SK-N-SH (cell line): Measurements from ENCODE around the gene BRAF. TPM values are rescaled to one million over a fixed set of nuclear protein-coding genes. Genes with fewer than 3 reads are reported as not detected.

Source experiments
- CTCF ChIA-PET: fragments of 300-600, 350-600 bp; formaldehyde crosslinking; extraction: SDS; loops from one replicate; lab custom pipeline; 2021; lab: Yijun Ruan, JAX
- POLR2A ChIA-PET: fragments of 350-600 bp; sonication (Branson Sonifier 250); formaldehyde crosslinking; extraction: SDS; loops from one replicate; lab custom pipeline; 2020; ENCODE audit warnings: antibody characterized with exemption, inconsistent platforms; lab: Yijun Ruan, JAX
- DNase-seq: peaks from one replicate; pipeline ENCODE4 v3.0.0; 2012
- H2AFZ ChIP-seq: fragments of 200-600 bp; sonication (generic); 2 replicates; pipeline ENCODE4 v1.8.1; 2016; ENCODE audit warnings: antibody characterized with exemption, mild to moderate bottlenecking, low read depth
- H3F3A ChIP-seq: fragments of 200-600 bp; sonication (generic); replicated peaks from 2 replicates; pipeline ENCODE3; 2016; ENCODE audit warnings: antibody characterized with exemption, mild to moderate bottlenecking; ENCODE audit not compliant: insufficient read depth
- H3K27ac ChIP-seq, 2 experiments: fragments of 200-500 bp in 1 of 2; fragments of 200-600 bp in 1 of 2; sonication (Bioruptor generic) in 1 of 2; sonication (generic), shearing (Covaris generic) in 1 of 2; 2 replicates each; pipeline versions ENCODE4 v1.5.1 to v1.6.1; 2014 to 2016; ENCODE audit warnings: low read depth in 2 of 2, inconsistent platforms in 1 of 2, low read length in 1 of 2, mild to moderate bottlenecking in 1 of 2, mixed read lengths in 1 of 2
- H3K27me3 ChIP-seq: fragments of 200-600 bp; sonication (generic), shearing (Covaris generic); 2 replicates; pipeline ENCODE4 v1.6.1; 2016; ENCODE audit warnings: mixed run types; ENCODE audit not compliant: insufficient read depth
- H3K36me3 ChIP-seq, 2 experiments: fragments of 200-500 bp in 1 of 2; fragments of 200-600 bp in 1 of 2; sonication (Bioruptor generic) in 1 of 2; sonication (generic) in 1 of 2; replicated peaks in 1 of 2; 2 replicates each; pipeline versions ENCODE3 to v1.5.1; 2014 to 2016; ENCODE audit warnings: low read length in 1 of 2, mild to moderate bottlenecking in 1 of 2; ENCODE audit not compliant: insufficient read depth in 2 of 2, control insufficient read depth in 1 of 2
- H3K4me1 ChIP-seq, 2 experiments: fragments of 200-500 bp in 1 of 2; fragments of 200-600 bp in 1 of 2; sonication (Bioruptor generic) in 1 of 2; sonication (generic), shearing (Covaris generic) in 1 of 2; 2 replicates each; pipeline versions ENCODE4 v1.5.1 to v1.6.1; 2014 to 2016; ENCODE audit warnings: low read depth in 1 of 2, low read length in 1 of 2, mixed run types in 1 of 2; ENCODE audit not compliant: insufficient read depth in 2 of 2, control insufficient read depth in 1 of 2
- H3K4me2 ChIP-seq: fragments of 200-600 bp; sonication (generic), shearing (Covaris generic); 2 replicates; pipeline ENCODE4 v1.6.1; 2017; ENCODE audit warnings: mixed run types
- H3K4me3 ChIP-seq, 2 experiments: fragments of 200-500 bp in 1 of 2; fragments of 200-600 bp in 1 of 2; sonication (Bioruptor generic) in 1 of 2; sonication (generic), shearing (Covaris generic) in 1 of 2; 2 replicates each; pipeline versions ENCODE4 v1.5.1 to v1.8.1; 2014 to 2016; ENCODE audit warnings: low read depth in 2 of 2, inconsistent platforms in 1 of 2, low read length in 1 of 2, mild to moderate bottlenecking in 1 of 2, mixed read lengths in 1 of 2, moderate library complexity in 1 of 2
- H3K79me2 ChIP-seq: fragments of 200-600 bp; sonication (generic); 2 replicates; pipeline ENCODE4 v1.8.1; 2017; ENCODE audit warnings: mild to moderate bottlenecking; ENCODE audit not compliant: insufficient read depth
- H3K9ac ChIP-seq: fragments of 200-600 bp; sonication (generic); 2 replicates; pipeline ENCODE4 v1.6.1; 2017; ENCODE audit warnings: mixed run types
- H3K9me2 ChIP-seq: fragments of 200-600 bp; sonication (generic); 2 replicates; pipeline ENCODE4 v1.6.1; 2017; ENCODE audit warnings: mixed run types
- H3K9me3 ChIP-seq: fragments of 200-600 bp; sonication (generic); 2 replicates; pipeline ENCODE4 v1.6.1; 2017; ENCODE audit warnings: mixed run types, mild to moderate bottlenecking, moderate library complexity
- H4K20me1 ChIP-seq: fragments of 200-600 bp; sonication (generic); 2 replicates; pipeline ENCODE4 v1.6.1; 2017; ENCODE audit warnings: mild to moderate bottlenecking, mixed run types; ENCODE audit not compliant: insufficient read depth
- ELF1 ChIP-seq: IDR thresholded peaks from 2 replicates; pipeline ENCODE4 v1.4.0; 2012
- EZH2phosphoT487 ChIP-seq: fragments of 200-600 bp; sonication (generic); IDR thresholded peaks from 2 replicates; pipeline ENCODE4 v1.6.1; 2017; ENCODE audit warnings: low read depth, mixed run types, mild to moderate bottlenecking, antibody characterized with exemption, moderate library complexity, borderline replicate concordance
- FOXJ3 ChIP-seq: sonication (generic); formaldehyde crosslinking; IDR thresholded peaks from 2 replicates; pipeline ENCODE4 v1.5.1; 2020; ENCODE audit warnings: mild to moderate bottlenecking, missing genetic modification reagents
- FOXM1 ChIP-seq: IDR thresholded peaks from 2 replicates; pipeline ENCODE4 v1.4.0; 2012; ENCODE audit warnings: low read depth, mild to moderate bottlenecking
- GATA2 ChIP-seq: sonication (generic); formaldehyde crosslinking; IDR thresholded peaks from 2 replicates; pipeline ENCODE4 v1.5.0; 2020; ENCODE audit warnings: mild to moderate bottlenecking, missing genetic modification reagents
- IRF3 ChIP-seq: fragments of 150-350 bp; IDR thresholded peaks from 2 replicates; pipeline ENCODE4 v1.6.1; 2016; ENCODE audit warnings: mild to moderate bottlenecking, low read depth, low read length
- JUND ChIP-seq: IDR thresholded peaks from 2 replicates; pipeline ENCODE4 v1.4.0; 2012
- NFIC ChIP-seq: IDR thresholded peaks from 2 replicates; pipeline ENCODE4 v1.4.0; 2012; ENCODE audit warnings: borderline replicate concordance
- RCOR1 ChIP-seq: fragments of 150-350 bp; IDR thresholded peaks from 2 replicates; pipeline ENCODE4 v1.6.1; 2017; ENCODE audit warnings: antibody characterized with exemption, low read length
- RXRA ChIP-seq: IDR thresholded peaks from 2 replicates; pipeline ENCODE4 v1.4.0; 2012; ENCODE audit warnings: low read depth, mild to moderate bottlenecking, borderline replicate concordance
- SIN3A ChIP-seq: IDR thresholded peaks from 2 replicates; pipeline ENCODE4 v1.6.1; 2012; ENCODE audit warnings: low read depth, mild to moderate bottlenecking, low read length, moderate library complexity, borderline replicate concordance
- SMC3 ChIP-seq: IDR thresholded peaks from 2 replicates; pipeline ENCODE4 v1.6.1; 2012; ENCODE audit warnings: low read depth, low read length, improper control_type of control experiment
- TEAD4 ChIP-seq: IDR thresholded peaks from 2 replicates; pipeline ENCODE4 v1.4.0; 2012; ENCODE audit warnings: mild to moderate bottlenecking, borderline replicate concordance; ENCODE audit not compliant: insufficient read depth
- USF1 ChIP-seq: IDR thresholded peaks from 2 replicates; pipeline ENCODE4 v1.4.0; 2012; ENCODE audit warnings: low read depth, borderline replicate concordance
- YY1 ChIP-seq: IDR thresholded peaks from 2 replicates; pipeline ENCODE4 v1.4.0; 2012; ENCODE audit warnings: low read depth, mild to moderate bottlenecking
- WGBS: methylation state at CpG from one replicate; pipeline ENCODE4 v1.1.6; 2017; ENCODE audit warnings: low lambda C conversion rate; 5-methylcytosine and 5-hydroxymethylcytosine counted together
- polyA plus RNA-seq, 3 experiments: library from polyadenylated mRNA; depleted of rRNA; stranded (reverse); fragments of >200 nt; gene quantifications; 2 replicates each; pipeline ENCODE4 v1.2.3, GENCODE V29; 2012
- TF ChIP-seq, protein P1 (sequence below): fragments of 200-600 bp; sonication (generic); IDR thresholded peaks from 2 replicates; pipeline ENCODE4 v1.6.1; 2017; ENCODE audit warnings: antibody characterized with exemption, mild to moderate bottlenecking, moderate library complexity
- TF ChIP-seq, protein P2 (sequence below): IDR thresholded peaks from 2 replicates; pipeline ENCODE4 v1.6.1; 2012; ENCODE audit warnings: mild to moderate bottlenecking, low read depth, low read length, moderate library complexity
- TF ChIP-seq, protein P3 (sequence below): IDR thresholded peaks from 2 replicates; pipeline ENCODE4 v1.4.0; 2012; ENCODE audit warnings: low read depth

The BRAF gene
- polyA plus RNA-seq, 1 of the 3 experiments (the other 2 are of a cell fraction), result 5.2 TPM

DNA sequence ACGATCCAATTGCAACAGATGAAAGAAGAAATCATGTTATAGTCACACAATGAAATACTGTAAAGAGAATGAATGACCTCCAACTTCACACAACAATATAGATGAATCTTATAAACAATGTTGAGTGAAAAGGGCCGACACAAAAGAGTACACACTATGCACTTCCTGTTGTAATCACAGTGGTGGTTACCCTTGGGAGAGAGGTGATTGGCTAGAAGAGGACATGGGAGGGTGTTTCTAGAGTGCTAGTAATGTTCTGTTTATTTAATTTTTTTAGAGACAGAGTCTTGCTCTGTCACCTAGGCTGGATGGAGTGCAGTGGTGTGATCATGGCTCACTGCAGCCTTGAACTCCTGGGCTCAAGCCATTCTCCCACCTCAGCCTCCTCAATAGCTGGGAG lies 145.8 kb downstream of the BRAF start:
- H3K4me3 ChIP-seq, result no peak overlapping the region
- H3K79me2 ChIP-seq, result no peaks in the 10 kb centered on the region; the same call in 1 of the 2 replicates
- ChIA-PET CTCF (no interaction called here), POLR2A (no interaction called here)
- no peak overlapping the region for H3K4me2 ChIP-seq
- no peak for DNase-seq
- no peak overlapping the region for H3K27ac ChIP-seq
- TF ChIP-seq EZH2phosphoT487 (no peak), SMC3 (no peak), FOXJ3 (CRISPR knock-in tag) (no peak), RXRA (no peak), NFIC (no peak), YY1 (no peak), RCOR1 (no peak), GATA2 (CRISPR knock-in tag) (no peak), USF1 (no peak), FOXM1 (no peak), ELF1 (no peak), TEAD4 (no peak), SIN3A (no peak), JUND (no peak), IRF3 (no peak)
- TF ChIP-seq, protein P1, sequence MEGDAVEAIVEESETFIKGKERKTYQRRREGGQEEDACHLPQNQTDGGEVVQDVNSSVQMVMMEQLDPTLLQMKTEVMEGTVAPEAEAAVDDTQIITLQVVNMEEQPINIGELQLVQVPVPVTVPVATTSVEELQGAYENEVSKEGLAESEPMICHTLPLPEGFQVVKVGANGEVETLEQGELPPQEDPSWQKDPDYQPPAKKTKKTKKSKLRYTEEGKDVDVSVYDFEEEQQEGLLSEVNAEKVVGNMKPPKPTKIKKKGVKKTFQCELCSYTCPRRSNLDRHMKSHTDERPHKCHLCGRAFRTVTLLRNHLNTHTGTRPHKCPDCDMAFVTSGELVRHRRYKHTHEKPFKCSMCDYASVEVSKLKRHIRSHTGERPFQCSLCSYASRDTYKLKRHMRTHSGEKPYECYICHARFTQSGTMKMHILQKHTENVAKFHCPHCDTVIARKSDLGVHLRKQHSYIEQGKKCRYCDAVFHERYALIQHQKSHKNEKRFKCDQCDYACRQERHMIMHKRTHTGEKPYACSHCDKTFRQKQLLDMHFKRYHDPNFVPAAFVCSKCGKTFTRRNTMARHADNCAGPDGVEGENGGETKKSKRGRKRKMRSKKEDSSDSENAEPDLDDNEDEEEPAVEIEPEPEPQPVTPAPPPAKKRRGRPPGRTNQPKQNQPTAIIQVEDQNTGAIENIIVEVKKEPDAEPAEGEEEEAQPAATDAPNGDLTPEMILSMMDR, result no peak
- TF ChIP-seq, protein P2, sequence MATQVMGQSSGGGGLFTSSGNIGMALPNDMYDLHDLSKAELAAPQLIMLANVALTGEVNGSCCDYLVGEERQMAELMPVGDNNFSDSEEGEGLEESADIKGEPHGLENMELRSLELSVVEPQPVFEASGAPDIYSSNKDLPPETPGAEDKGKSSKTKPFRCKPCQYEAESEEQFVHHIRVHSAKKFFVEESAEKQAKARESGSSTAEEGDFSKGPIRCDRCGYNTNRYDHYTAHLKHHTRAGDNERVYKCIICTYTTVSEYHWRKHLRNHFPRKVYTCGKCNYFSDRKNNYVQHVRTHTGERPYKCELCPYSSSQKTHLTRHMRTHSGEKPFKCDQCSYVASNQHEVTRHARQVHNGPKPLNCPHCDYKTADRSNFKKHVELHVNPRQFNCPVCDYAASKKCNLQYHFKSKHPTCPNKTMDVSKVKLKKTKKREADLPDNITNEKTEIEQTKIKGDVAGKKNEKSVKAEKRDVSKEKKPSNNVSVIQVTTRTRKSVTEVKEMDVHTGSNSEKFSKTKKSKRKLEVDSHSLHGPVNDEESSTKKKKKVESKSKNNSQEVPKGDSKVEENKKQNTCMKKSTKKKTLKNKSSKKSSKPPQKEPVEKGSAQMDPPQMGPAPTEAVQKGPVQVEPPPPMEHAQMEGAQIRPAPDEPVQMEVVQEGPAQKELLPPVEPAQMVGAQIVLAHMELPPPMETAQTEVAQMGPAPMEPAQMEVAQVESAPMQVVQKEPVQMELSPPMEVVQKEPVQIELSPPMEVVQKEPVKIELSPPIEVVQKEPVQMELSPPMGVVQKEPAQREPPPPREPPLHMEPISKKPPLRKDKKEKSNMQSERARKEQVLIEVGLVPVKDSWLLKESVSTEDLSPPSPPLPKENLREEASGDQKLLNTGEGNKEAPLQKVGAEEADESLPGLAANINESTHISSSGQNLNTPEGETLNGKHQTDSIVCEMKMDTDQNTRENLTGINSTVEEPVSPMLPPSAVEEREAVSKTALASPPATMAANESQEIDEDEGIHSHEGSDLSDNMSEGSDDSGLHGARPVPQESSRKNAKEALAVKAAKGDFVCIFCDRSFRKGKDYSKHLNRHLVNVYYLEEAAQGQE, result no peak
- TF ChIP-seq, protein P3, sequence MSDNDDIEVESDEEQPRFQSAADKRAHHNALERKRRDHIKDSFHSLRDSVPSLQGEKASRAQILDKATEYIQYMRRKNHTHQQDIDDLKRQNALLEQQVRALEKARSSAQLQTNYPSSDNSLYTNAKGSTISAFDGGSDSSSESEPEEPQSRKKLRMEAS, result no peak
- H3K9ac ChIP-seq, result no peak overlapping the region
- WGBS, result 94% methylated on average over 2 of the region's 2 CpGs
- no peaks in the 10 kb centered on the region for H4K20me1 ChIP-seq
- H3K4me1 ChIP-seq, result no peaks in the 10 kb centered on the region
- no peaks in the 10 kb centered on the region for H3K9me3 ChIP-seq
- no peak overlapping the region for H2AFZ ChIP-seq
- no peaks in the 10 kb centered on the region for H3K9me2 ChIP-seq
- no peaks in the 10 kb centered on the region for H3K27me3 ChIP-seq
- peaks cover 5% of the 10 kb centered on the region for H3F3A ChIP-seq
- H3K36me3 ChIP-seq, result peaks cover 60 to 64% of the 10 kb centered on the region in 2 experiments
